Stimulated activated CD4-positive, alpha-beta T cell treated with anti-CD3 and anti-CD28 coated beads, Interleukin-4, amount 100 ng/mL, for 24 hours (primary cell): ENCODE measurements around the gene PRSS16.
"Not testable (repeated sequence)": the region's sequence is repeated elsewhere in the genome, so short reads cannot be mapped to it uniquely, and the experiment has no call there.

Experiments used
- DNase-seq: peaks from one replicate; pipeline ENCODE4 v3.0.0-alpha.2; 2020

PRSS16 gene

GRCh38 chr6:27250277-27251111 is 3.0 kb downstream of the PRSS16 start:
- DNase-seq, result no peak

GRCh38 chr6:27251112-27251605 is 3.7 kb downstream of the PRSS16 start:
- DNase-seq, result peak; percentile 67

- DNase-seq, result peak; percentile 66
These were observed 4.2 kb downstream of the PRSS16 start for GRCh38 chr6:27251606-27252251.

GRCh38 chr6:27254566-27254965 is 7.1 kb downstream of the PRSS16 start:
- DNase-seq, result no peak

GRCh38 chr6:27255866-27256265 is 8.4 kb downstream of the PRSS16 start:
- DNase-seq, result no peak

GRCh38 chr6:27260369-27260768 is 12.9 kb downstream of the PRSS16 start:
- no peak for DNase-seq

- DNase-seq, result no peak
These were observed 13.4 kb downstream of the PRSS16 start for GRCh38 chr6:27260836-27261375.

- no peak for DNase-seq
These were observed 16.4 kb downstream of the PRSS16 start for GRCh38 chr6:27263886-27264285.

GRCh38 chr6:27267003-27267402 is 19.5 kb downstream of the PRSS16 start:
- DNase-seq, result not testable (repeated sequence)

- no peak for DNase-seq
These were observed 20.4 kb downstream of the PRSS16 start for GRCh38 chr6:27267857-27268434.

GRCh38 chr6:27268803-27269202 is 21.3 kb downstream of the PRSS16 start:
- DNase-seq, result no peak

- DNase-seq, result no peak
These were observed 26.3 kb downstream of the PRSS16 start for GRCh38 chr6:27273783-27274182.

- DNase-seq, result no peak
These were observed 27.8 kb downstream of the PRSS16 start for GRCh38 chr6:27275025-27275956.

GRCh38 chr6:27279513-27280063 is 32.1 kb downstream of the PRSS16 start:
- no peak for DNase-seq

GRCh38 chr6:27280064-27280539 is 32.6 kb downstream of the PRSS16 start:
- DNase-seq, result peak; percentile 20

GRCh38 chr6:27280540-27281000 is 33.1 kb downstream of the PRSS16 start:
- no peak for DNase-seq

- DNase-seq, result no peak
These were observed 33.6 kb downstream of the PRSS16 start for GRCh38 chr6:27281105-27281539.

- no peak for DNase-seq
These were observed 34.1 kb downstream of the PRSS16 start for GRCh38 chr6:27281569-27281968.

GRCh38 chr6:27283279-27283678 is 35.8 kb downstream of the PRSS16 start:
- DNase-seq, result no peak

GRCh38 chr6:27286141-27286540 is 38.6 kb downstream of the PRSS16 start:
- no peak for DNase-seq

- no peak for DNase-seq
These were observed 40.2 kb downstream of the PRSS16 start for GRCh38 chr6:27287751-27288135.
